ENCODE results near the gene AUTS2. TPM values are rescaled to one million over a fixed set of nuclear protein-coding genes. Genes with fewer than 3 reads are reported as not detected.

The AUTS2 gene
- total RNA-seq, 1 experiment from 2014 or later = 42.1 TPM

DNA sequence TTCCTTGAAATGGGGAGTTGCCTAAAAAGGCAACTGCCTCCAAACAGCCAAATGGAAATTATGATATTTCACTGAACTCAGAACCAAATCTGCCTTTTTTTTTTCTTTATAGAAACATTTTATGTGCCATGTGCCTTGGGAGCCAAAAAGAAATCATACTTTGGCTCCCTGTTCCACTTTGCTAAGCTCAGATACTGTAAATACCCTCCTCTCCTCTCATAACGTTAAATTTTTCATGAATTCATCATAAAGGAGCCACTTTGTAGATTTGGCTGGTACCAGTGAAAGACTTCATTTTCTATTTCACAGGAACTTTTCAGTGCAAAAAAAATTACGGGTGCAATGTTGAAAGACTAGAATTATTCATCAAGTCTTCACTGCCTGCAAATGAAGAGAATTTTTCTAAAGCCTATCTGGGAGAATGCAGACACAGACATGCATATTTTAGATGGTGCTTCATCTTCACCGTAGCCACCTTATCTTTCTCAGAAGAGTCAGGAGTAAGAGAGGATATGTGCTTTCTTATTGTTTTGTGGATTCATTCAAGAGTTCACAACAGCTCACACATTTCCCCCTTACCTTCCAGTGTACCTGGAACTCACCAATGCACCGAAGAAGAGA lies 791.4 kb downstream of the AUTS2 start:
- H3K4me3 ChIP-seq (ENCODE audit: low read depth, low read length, poor library complexity, severe bottlenecking) = no peak overlapping the region
- H3K27ac ChIP-seq (ENCODE audit: low read depth, low read length, poor library complexity, severe bottlenecking) = no peak overlapping the region
- no peak for DNase-seq (ENCODE audit: low spot score)
- intact Hi-C loops (cut with micrococcal nuclease; ENCODE audit: unreplicated experiment) = loop anchor here (5.0 kb wide), 1 partner anchor 48 kb away; no protein-coding TSS in a partner anchor
- H3K27me3 ChIP-seq (replicated peaks; ENCODE audit: insufficient read depth, low read depth, low read length, poor library complexity) = no peaks in the 10 kb centered on the region
- H3K4me1 ChIP-seq (ENCODE audit: insufficient read depth, low read length, poor library complexity, severe bottlenecking) = no peaks in the 10 kb centered on the region
- ChIA-PET CTCF (no interaction called here), POLR2A (ENCODE audit: low non-redundant PET) (no interaction called here)
- H3K36me3 ChIP-seq (ENCODE audit: insufficient read depth, low read length, poor library complexity, severe bottlenecking) = no peaks in the 10 kb centered on the region
- BruUV-seq (replicated peaks) = no TSS peak
- H3K9me3 ChIP-seq (ENCODE audit: low read depth, low read length, poor library complexity, severe bottlenecking) = no peaks in the 10 kb centered on the region
- TF ChIP-seq EZH2 (IDR thresholded peaks at IDR 0.05; ENCODE audit: borderline replicate concordance, low read depth, low read length, poor library complexity, severe bottlenecking) = no peak
- TF ChIP-seq, protein P1, sequence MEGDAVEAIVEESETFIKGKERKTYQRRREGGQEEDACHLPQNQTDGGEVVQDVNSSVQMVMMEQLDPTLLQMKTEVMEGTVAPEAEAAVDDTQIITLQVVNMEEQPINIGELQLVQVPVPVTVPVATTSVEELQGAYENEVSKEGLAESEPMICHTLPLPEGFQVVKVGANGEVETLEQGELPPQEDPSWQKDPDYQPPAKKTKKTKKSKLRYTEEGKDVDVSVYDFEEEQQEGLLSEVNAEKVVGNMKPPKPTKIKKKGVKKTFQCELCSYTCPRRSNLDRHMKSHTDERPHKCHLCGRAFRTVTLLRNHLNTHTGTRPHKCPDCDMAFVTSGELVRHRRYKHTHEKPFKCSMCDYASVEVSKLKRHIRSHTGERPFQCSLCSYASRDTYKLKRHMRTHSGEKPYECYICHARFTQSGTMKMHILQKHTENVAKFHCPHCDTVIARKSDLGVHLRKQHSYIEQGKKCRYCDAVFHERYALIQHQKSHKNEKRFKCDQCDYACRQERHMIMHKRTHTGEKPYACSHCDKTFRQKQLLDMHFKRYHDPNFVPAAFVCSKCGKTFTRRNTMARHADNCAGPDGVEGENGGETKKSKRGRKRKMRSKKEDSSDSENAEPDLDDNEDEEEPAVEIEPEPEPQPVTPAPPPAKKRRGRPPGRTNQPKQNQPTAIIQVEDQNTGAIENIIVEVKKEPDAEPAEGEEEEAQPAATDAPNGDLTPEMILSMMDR (conservative IDR thresholded peaks at IDR 0.05; ENCODE audit: low read depth, low read length) = no peak

DNA sequence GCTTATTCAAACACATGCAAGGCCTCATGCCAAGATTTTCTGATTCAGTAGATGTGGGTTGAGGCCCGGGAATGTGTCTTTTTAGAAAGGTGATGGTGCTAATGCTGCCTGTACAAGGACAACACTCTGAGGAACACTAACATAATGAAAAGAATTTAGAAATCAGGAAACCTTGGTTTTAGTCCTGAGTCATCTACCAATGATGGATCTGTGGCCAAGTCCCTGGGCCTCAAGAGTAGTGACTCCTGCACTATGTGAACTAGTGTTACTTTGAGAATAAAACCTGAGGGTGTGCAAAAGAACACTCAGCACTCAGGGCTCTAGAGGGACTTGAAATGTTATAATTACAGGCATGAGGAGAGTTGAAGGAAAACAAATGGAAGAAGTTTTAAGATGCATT lies 792.0 kb downstream of the AUTS2 start:
- POLR2A ChIA-PET (ENCODE audit: low non-redundant PET) = no interaction called here
- no peaks in the 10 kb centered on the region for H3K36me3 ChIP-seq (ENCODE audit: insufficient read depth, low read length, poor library complexity, severe bottlenecking)
- no peaks in the 10 kb centered on the region for H3K27me3 ChIP-seq (replicated peaks; ENCODE audit: insufficient read depth, low read depth, low read length, poor library complexity)
- H3K27ac ChIP-seq (ENCODE audit: low read depth, low read length, poor library complexity, severe bottlenecking) = no peak overlapping the region
- H3K4me1 ChIP-seq (ENCODE audit: insufficient read depth, low read length, poor library complexity, severe bottlenecking) = no peaks in the 10 kb centered on the region
- CTCF ChIA-PET = no interaction called here
- DNase-seq (ENCODE audit: low spot score) = no peak
- no peaks in the 10 kb centered on the region for H3K9me3 ChIP-seq (ENCODE audit: low read depth, low read length, poor library complexity, severe bottlenecking)
- intact Hi-C loops (cut with micrococcal nuclease; ENCODE audit: unreplicated experiment) = no loop called here
- BruUV-seq (replicated peaks) = no TSS peak
- TF ChIP-seq EZH2 (IDR thresholded peaks at IDR 0.05; ENCODE audit: borderline replicate concordance, low read depth, low read length, poor library complexity, severe bottlenecking) = no peak
- TF ChIP-seq, protein P1 (conservative IDR thresholded peaks at IDR 0.05; ENCODE audit: low read depth, low read length) = no peak
- no peak overlapping the region for H3K4me3 ChIP-seq (ENCODE audit: low read depth, low read length, poor library complexity, severe bottlenecking)

DNA sequence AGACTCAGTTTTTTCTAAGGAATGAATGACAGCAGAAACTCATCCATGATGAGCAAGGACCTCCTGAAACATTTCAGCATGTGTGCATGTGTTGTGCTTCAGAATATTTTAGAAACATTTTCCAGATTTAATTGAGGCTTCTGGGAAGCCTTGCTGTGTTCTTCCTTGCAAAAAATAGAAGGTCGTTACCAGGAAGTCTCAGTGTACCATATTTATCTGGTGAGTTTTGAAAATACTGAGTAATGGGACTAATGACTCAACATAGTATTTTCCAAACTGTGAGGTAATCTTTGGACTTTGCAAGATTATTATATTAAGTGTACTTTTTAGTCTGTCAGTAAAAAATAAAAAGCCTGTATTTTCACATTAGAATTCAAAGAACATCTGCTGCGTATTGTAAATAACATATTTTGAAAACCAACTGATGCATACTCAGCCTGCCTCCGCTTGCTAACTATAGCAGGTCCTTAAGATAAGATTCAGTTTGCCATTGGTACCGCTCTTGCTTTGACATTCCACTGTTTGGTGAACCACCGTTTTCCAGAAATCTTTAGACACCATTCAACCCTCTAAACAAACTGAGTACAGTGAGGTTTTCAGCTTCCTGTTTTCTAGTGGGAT lies 794.1 kb downstream of the AUTS2 start:
- Histone ChIP-seq H3K4me3 (ENCODE audit: low read depth, low read length, poor library complexity, severe bottlenecking) (no peak overlapping the region), H3K36me3 (ENCODE audit: insufficient read depth, low read length, poor library complexity, severe bottlenecking) (no peaks in the 10 kb centered on the region), H3K27me3 (replicated peaks; ENCODE audit: insufficient read depth, low read depth, low read length, poor library complexity) (no peaks in the 10 kb centered on the region), H3K9me3 (ENCODE audit: low read depth, low read length, poor library complexity, severe bottlenecking) (no peaks in the 10 kb centered on the region), H3K27ac (ENCODE audit: low read depth, low read length, poor library complexity, severe bottlenecking) (no peak overlapping the region), H3K4me1 (ENCODE audit: insufficient read depth, low read length, poor library complexity, severe bottlenecking) (no peaks in the 10 kb centered on the region)
- DNase-seq (ENCODE audit: low spot score) = no peak
- no TSS peak for BruUV-seq (replicated peaks)
- CTCF ChIA-PET = no interaction called here
- POLR2A ChIA-PET (ENCODE audit: low non-redundant PET) = no interaction called here
- intact Hi-C loops (cut with micrococcal nuclease; ENCODE audit: unreplicated experiment) = no loop called here
- TF ChIP-seq EZH2 (IDR thresholded peaks at IDR 0.05; ENCODE audit: borderline replicate concordance, low read depth, low read length, poor library complexity, severe bottlenecking) = no peak
- TF ChIP-seq, protein P1 (conservative IDR thresholded peaks at IDR 0.05; ENCODE audit: low read depth, low read length) = no peak

Data from A673 (cell line).